K562 treated with DMSO at 1 percent for 12 hours (cell line): ENCODE results near the gene LPAR2. TPM values are rescaled to one million over a fixed set of nuclear protein-coding genes. Genes with fewer than 3 reads are reported as not detected.

ENCODE experiments used
- total RNA-seq: library from RNA; unstranded; fragments of 300-600 nt; gene quantifications from 2 replicates; pipeline ENCODE4 v1.2.3, GENCODE V29; 2022; ENCODE audit not compliant: insufficient read depth

Gene LPAR2
- 7.2 and 25.0 TPM in 2 replicates for total RNA-seq

GRCh38 chr19:19627621-19628500, at the start of gene LPAR2:
TSS of gene LPAR2 (minus strand) at chr19:19628220. CDS start at chr19:19627275, 945 bp downstream.

GRCh38 chr19:19668230-19669012, 40.4 kb upstream of the LPAR2 start, which contains the start of gene ZNF101:
TSS of gene ZNF101 (plus strand) at chr19:19668839. CDS start at chr19:19668964, 125 bp downstream.

GRCh38 chr19:19663256-19664120, 35.5 kb upstream of the LPAR2 start, which contains the start of gene ATP13A1:
TSS of gene ATP13A1 (minus strand) at chr19:19663676. CDS start at chr19:19663666, 10 bp downstream.

GRCh38 chr19:19643158-19644053, 15.4 kb upstream of the LPAR2 start, which contains the start of gene GMIP:
TSS of gene GMIP (minus strand) at chr19:19643657. CDS start at chr19:19643529, 128 bp downstream.

GRCh38 chr19:19618219-19619051, 9.6 kb downstream of the LPAR2 start, which contains the start of gene PBX4:
TSS of gene PBX4 (minus strand) at chr19:19618687. CDS start at chr19:19618629, 58 bp downstream.

Other genes starting within 250 kb of the LPAR2 start
- 22.7 and 61.2 TPM in 2 replicates for gene GATAD2A, start 222.5 kb downstream of the LPAR2 start, total RNA-seq
- gene TSSK6, start 112.7 kb downstream of the LPAR2 start, total RNA-seq = 3.4 and 5.9 TPM in 2 replicates
- gene NDUFA13, start 112.0 kb downstream of the LPAR2 start, total RNA-seq = 213 and 492 TPM in 2 replicates
- gene YJEFN3, start 99.3 kb downstream of the LPAR2 start, total RNA-seq = 9.8 and 11.4 TPM in 2 replicates
- gene CILP2, start 90.0 kb downstream of the LPAR2 start, total RNA-seq = 0.77 TPM in 1 of 2 replicates, not detected in the other
- gene PBX4, start 9.5 kb downstream of the LPAR2 start, total RNA-seq = 1.8 and 4.2 TPM in 2 replicates
- gene GMIP, start 15.4 kb upstream of the LPAR2 start, total RNA-seq = 5.3 and 19.1 TPM in 2 replicates
- 37.4 and 88.1 TPM in 2 replicates for gene ATP13A1, start 35.5 kb upstream of the LPAR2 start, total RNA-seq
- 8.4 and 10.2 TPM in 2 replicates for gene ZNF101, start 40.6 kb upstream of the LPAR2 start, total RNA-seq
- gene ZNF14, start 104.9 kb upstream of the LPAR2 start, total RNA-seq = 1.5 and 4.6 TPM in 2 replicates
- 0.74 and 0.93 TPM in 2 replicates for gene ZNF506, start 193.5 kb upstream of the LPAR2 start, total RNA-seq
- 1.9 and 3.8 TPM in 2 replicates for gene ZNF253, start 237.7 kb upstream of the LPAR2 start, total RNA-seq